KMS-11 (cell line): ENCODE measurements around the gene SPTAN1.

Experiments
- H2AFZ ChIP-seq: fragments of 200-600 bp; sonication (generic); 2 replicates; pipeline ENCODE4 v1.6.1; 2016; ENCODE audit warnings: antibody characterized with exemption, mixed run types, low read depth
- H3K27ac ChIP-seq: fragments of 200-600 bp; sonication (generic); 2 replicates; pipeline ENCODE4 v1.6.1; 2016; ENCODE audit warnings: mild to moderate bottlenecking, mixed run types
- H3K27me3 ChIP-seq: fragments of 200-600 bp; sonication (generic); 2 replicates; pipeline ENCODE4 v1.6.1; 2017; ENCODE audit warnings: mild to moderate bottlenecking, low read depth, mixed run types, moderate library complexity; ENCODE audit not compliant: insufficient read depth
- H3K36me3 ChIP-seq: fragments of 200-600 bp; sonication (generic); 2 replicates; pipeline ENCODE4 v1.6.1; 2017; ENCODE audit warnings: mild to moderate bottlenecking, mixed run types; ENCODE audit not compliant: insufficient read depth
- H3K4me1 ChIP-seq: fragments of 200-600 bp; sonication (generic); 2 replicates; pipeline ENCODE4 v1.6.1; 2016; ENCODE audit warnings: mild to moderate bottlenecking, low read depth, mixed run types; ENCODE audit not compliant: poor library complexity, severe bottlenecking
- H3K4me2 ChIP-seq: fragments of 200-600 bp; sonication (generic); 2 replicates; pipeline ENCODE4 v1.7.0; 2016; ENCODE audit warnings: mild to moderate bottlenecking, mixed run types
- H3K4me3 ChIP-seq: fragments of 200-600 bp; sonication (generic); IDR thresholded peaks from 2 replicates; pipeline ENCODE4 v1.6.1; 2017; ENCODE audit warnings: low read depth, low read length, mixed read lengths; ENCODE audit not compliant: insufficient read depth
- H3K79me2 ChIP-seq: fragments of 200-600 bp; sonication (generic); 2 replicates; pipeline ENCODE4 v1.6.1; 2016; ENCODE audit warnings: low read depth, mixed run types; ENCODE audit not compliant: insufficient read depth
- H3K9ac ChIP-seq: fragments of 200-600 bp; sonication (generic); 2 replicates; pipeline ENCODE4 v1.6.1; 2016; ENCODE audit warnings: mild to moderate bottlenecking, mixed run types
- H4K20me1 ChIP-seq: fragments of 200-600 bp; sonication (generic); 2 replicates; pipeline ENCODE4 v1.6.1; 2016; ENCODE audit warnings: mild to moderate bottlenecking, mixed run types; ENCODE audit not compliant: insufficient read depth
- TF ChIP-seq, protein P1 (sequence below): fragments of 200-600 bp; sonication (generic); conservative IDR thresholded peaks from 2 replicates; pipeline ENCODE4 v1.6.1; 2017; ENCODE audit warnings: low read depth, mild to moderate bottlenecking, antibody characterized with exemption, low read length, moderate library complexity, mixed read lengths

Gene SPTAN1

GRCh38 chr9:128636556-128637530, 84.5 kb downstream of the SPTAN1 start:
- H3K79me2 ChIP-seq, result no peaks in the 10 kb centered on the region
- H3K27me3 ChIP-seq, result no peaks in the 10 kb centered on the region
- H3K4me1 ChIP-seq, result peaks cover 9% of the 10 kb centered on the region
- H3K4me2 ChIP-seq, result no peak overlapping the region
- H3K4me3 ChIP-seq, result no peak overlapping the region
- no peaks in the 10 kb centered on the region for H3K36me3 ChIP-seq
- H3K27ac ChIP-seq, result no peak overlapping the region
- H3K9ac ChIP-seq, result no peak overlapping the region
- H4K20me1 ChIP-seq, result no peaks in the 10 kb centered on the region
- TF ChIP-seq, protein P1, sequence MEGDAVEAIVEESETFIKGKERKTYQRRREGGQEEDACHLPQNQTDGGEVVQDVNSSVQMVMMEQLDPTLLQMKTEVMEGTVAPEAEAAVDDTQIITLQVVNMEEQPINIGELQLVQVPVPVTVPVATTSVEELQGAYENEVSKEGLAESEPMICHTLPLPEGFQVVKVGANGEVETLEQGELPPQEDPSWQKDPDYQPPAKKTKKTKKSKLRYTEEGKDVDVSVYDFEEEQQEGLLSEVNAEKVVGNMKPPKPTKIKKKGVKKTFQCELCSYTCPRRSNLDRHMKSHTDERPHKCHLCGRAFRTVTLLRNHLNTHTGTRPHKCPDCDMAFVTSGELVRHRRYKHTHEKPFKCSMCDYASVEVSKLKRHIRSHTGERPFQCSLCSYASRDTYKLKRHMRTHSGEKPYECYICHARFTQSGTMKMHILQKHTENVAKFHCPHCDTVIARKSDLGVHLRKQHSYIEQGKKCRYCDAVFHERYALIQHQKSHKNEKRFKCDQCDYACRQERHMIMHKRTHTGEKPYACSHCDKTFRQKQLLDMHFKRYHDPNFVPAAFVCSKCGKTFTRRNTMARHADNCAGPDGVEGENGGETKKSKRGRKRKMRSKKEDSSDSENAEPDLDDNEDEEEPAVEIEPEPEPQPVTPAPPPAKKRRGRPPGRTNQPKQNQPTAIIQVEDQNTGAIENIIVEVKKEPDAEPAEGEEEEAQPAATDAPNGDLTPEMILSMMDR, result no peak
- H2AFZ ChIP-seq, result no peak overlapping the region

DNA sequence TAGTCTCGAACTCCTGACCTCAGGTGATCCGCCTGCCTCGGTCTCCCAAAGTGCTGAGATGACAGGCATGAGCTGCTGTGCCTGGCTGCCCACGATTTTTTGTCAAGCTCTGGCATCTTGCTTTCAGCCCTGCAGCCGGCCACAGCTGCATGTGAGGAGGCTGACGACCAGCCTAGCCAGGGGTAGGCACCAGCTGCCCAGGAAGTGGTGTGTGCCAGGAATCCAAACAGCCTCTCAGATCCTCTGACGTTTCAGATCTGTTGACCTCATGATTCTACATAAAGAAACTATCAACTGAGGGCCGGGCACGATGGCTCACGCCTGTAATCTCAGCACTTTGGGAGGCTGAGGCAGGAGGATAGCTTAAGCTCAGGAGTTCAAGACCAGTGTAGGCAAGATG, 85.3 kb downstream of the SPTAN1 start:
- no peak overlapping the region for H3K9ac ChIP-seq
- no peak overlapping the region for H3K4me3 ChIP-seq
- no peak overlapping the region for H2AFZ ChIP-seq
- peaks cover 9% of the 10 kb centered on the region for H3K4me1 ChIP-seq
- no peaks in the 10 kb centered on the region for H3K79me2 ChIP-seq
- no peaks in the 10 kb centered on the region for H4K20me1 ChIP-seq
- H3K36me3 ChIP-seq, result no peaks in the 10 kb centered on the region
- no peak overlapping the region for H3K27ac ChIP-seq
- H3K4me2 ChIP-seq, result no peak overlapping the region
- no peaks in the 10 kb centered on the region for H3K27me3 ChIP-seq
- TF ChIP-seq, protein P1, result no peak

- Histone ChIP-seq H3K79me2 (0 out of 2 replicates have a peak, but pooled peaks cover 2% of the 10 kb centered on the region), H3K9ac (no peak overlapping the region), H3K27ac (no peak overlapping the region), H4K20me1 (no peaks in the 10 kb centered on the region), H3K4me3 (no peak overlapping the region), H2AFZ (no peak overlapping the region), H3K27me3 (no peaks in the 10 kb centered on the region), H3K4me1 (peaks cover 9% of the 10 kb centered on the region), H3K36me3 (no peaks in the 10 kb centered on the region), H3K4me2 (no peak overlapping the region)
- TF ChIP-seq, protein P1, result no peak
Observed at GRCh38 chr9:128638580-128638979, 86.2 kb downstream of the SPTAN1 start.

DNA sequence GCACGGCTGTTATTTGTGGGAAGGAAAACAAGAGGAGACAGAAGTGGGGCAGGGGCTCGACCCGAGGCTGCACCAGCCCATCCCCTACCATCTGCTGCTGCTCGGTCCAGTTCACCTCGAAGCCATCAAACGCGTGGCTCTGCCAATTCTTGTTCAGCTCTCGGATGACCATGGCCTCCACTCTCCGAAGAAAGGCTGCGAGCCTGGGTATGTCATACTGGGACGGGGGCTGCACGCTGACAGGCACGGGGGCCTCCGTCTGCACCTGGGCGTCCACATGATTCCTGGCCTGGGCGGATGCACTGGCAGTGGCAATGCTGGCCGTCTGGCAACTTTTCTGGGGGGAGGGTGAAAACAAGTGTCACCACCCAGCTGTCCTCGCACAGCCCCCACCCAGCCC, 88.2 kb downstream of the SPTAN1 start:
- 0 out of 2 replicates have a peak, but pooled peaks cover 8% of the 10 kb centered on the region for H3K79me2 ChIP-seq

More for the DNA sequence above, 88.2 kb downstream of the SPTAN1 start:
- peaks cover 9% of the 10 kb centered on the region for H3K4me1 ChIP-seq
- no peaks in the 10 kb centered on the region for H3K27me3 ChIP-seq
- TF ChIP-seq, protein P1, result no peak
- no peaks in the 10 kb centered on the region for H3K36me3 ChIP-seq
- no peak overlapping the region for H3K9ac ChIP-seq
- H3K4me2 ChIP-seq, result no peak overlapping the region
- no peak overlapping the region for H3K27ac ChIP-seq
- H3K4me3 ChIP-seq, result no peak overlapping the region
- no peak overlapping the region for H2AFZ ChIP-seq
- no peaks in the 10 kb centered on the region for H4K20me1 ChIP-seq
